Omental fat pad (tissue), 4 donors: ENCODE measurements around the gene IQGAP3. TPM values are rescaled to one million over a fixed set of nuclear protein-coding genes. Genes with fewer than 3 reads are reported as not detected.

Source experiments
- ATAC-seq: fragments of 150-250 bp; one replicate; pipeline ENCODE4 v1.9.1; 2016; ENCODE audit warnings: mild to moderate bottlenecking, moderate library complexity; ENCODE audit not compliant: low FRiP score
- DNase-seq: peaks from one replicate; pipeline ENCODE4 v3.0.0-alpha.2; 2019; ENCODE audit warnings: low spot score
- total RNA-seq, 4 donors: library from RNA; depleted of rRNA; stranded (reverse); fragments of >200 nt; gene quantifications; one replicate each; pipeline ENCODE4 v1.1.0, GENCODE V29; 2016
- TF ChIP-seq, protein P1 (sequence below), 3 donors: fragments of 450-650 bp; IDR thresholded peaks; one replicate each; pipeline ENCODE4 v1.5.1; 2016 to 2017; ENCODE audit warnings: antibody characterized with exemption in 3 of 3, mild to moderate bottlenecking in 3 of 3, moderate library complexity in 2 of 3

IQGAP3 gene
- total RNA-seq, 4 donors from 2014 or later, result 0.16 to 4.2 (median 0.23) TPM

GRCh38 chr1:156572663-156573018 lies 276 bp upstream of the IQGAP3 start:
- TF ChIP-seq, protein P1, sequence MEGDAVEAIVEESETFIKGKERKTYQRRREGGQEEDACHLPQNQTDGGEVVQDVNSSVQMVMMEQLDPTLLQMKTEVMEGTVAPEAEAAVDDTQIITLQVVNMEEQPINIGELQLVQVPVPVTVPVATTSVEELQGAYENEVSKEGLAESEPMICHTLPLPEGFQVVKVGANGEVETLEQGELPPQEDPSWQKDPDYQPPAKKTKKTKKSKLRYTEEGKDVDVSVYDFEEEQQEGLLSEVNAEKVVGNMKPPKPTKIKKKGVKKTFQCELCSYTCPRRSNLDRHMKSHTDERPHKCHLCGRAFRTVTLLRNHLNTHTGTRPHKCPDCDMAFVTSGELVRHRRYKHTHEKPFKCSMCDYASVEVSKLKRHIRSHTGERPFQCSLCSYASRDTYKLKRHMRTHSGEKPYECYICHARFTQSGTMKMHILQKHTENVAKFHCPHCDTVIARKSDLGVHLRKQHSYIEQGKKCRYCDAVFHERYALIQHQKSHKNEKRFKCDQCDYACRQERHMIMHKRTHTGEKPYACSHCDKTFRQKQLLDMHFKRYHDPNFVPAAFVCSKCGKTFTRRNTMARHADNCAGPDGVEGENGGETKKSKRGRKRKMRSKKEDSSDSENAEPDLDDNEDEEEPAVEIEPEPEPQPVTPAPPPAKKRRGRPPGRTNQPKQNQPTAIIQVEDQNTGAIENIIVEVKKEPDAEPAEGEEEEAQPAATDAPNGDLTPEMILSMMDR (IDR thresholded peaks at IDR 0.05), result no peak
- ATAC-seq (no peak), DNase-seq (no peak)

DNA sequence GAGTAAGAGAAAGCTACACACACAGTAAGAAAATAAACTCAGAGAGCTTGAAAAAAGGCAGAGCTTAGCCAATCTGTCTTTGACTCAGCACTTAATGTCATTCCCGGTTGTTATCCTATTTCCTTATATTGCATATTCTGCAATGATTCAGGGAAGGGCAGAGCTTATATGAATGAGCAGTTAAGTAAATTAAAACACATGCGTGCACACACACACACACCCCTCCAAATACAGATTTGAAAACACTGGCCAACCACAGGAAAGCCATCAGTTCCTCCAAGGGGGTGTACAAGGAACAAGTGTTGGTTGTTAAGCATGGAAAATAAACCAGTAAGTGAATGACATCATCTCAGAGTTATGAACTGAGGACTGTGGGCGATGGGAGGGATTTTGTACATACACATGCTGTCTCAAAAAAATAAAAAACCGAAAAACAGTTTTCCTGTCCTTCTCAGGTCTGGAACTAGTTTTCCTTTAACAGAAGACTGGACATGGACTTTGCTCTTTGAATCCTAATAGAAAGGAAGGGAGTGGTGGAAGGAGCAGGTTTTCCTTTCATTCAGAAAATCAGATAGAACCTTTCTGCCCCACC lies 1.0 kb downstream of the IQGAP3 start:
- DNase-seq (no peak), ATAC-seq (no peak)
- TF ChIP-seq, protein P1 (IDR thresholded peaks at IDR 0.05), result no peak

GRCh38 chr1:156566436-156566835 lies 5.9 kb downstream of the IQGAP3 start:
- TF ChIP-seq, protein P1 (IDR thresholded peaks at IDR 0.05), result no peak
- ATAC-seq, result no peak

GRCh38 chr1:156565519-156565918 lies 6.8 kb downstream of the IQGAP3 start:
- no peak for ATAC-seq
- DNase-seq, result no peak
- TF ChIP-seq, protein P1 (IDR thresholded peaks at IDR 0.05), result no peak

More at GRCh38 chr1:156566436-156566835, 5.9 kb downstream of the IQGAP3 start:
- DNase-seq, result no peak

DNA sequence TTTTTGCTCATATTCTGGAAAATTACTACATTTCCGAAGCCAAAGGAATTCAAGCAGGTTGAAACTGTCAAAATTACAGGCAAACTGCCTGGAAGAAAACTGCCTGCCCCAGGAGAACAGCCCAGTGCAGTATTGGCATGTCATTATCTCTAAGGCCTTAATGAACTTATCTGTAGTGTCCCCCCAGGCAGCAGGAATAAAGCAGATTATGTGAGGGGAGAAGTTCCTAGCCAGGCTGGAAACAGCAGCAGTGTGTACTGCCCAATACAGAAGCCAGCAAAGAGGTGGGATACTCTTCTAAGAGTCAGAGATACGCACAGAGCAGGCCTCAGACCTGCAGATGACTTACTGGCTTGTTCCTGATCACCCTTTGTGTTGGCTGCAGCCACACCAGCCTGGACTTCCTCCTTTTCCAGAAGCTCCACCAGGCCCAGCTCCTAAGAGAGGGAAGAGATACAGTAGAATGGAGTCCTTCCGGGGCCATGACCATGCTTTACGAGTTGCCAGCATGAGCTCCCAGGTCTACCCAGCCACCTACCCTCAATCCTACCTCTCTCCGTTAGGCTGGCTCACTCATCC lies 11.7 kb downstream of the IQGAP3 start:
- ATAC-seq, result no peak
- no peak for DNase-seq
- TF ChIP-seq, protein P1 (IDR thresholded peaks at IDR 0.05), result no peak

GRCh38 chr1:156559797-156560385 lies 12.5 kb downstream of the IQGAP3 start:
- TF ChIP-seq, protein P1 (IDR thresholded peaks at IDR 0.05), result no peak
- no peak for ATAC-seq
- no peak for DNase-seq
